Measurements from ENCODE around the gene FAM234A.
"Not testable (repeated sequence)": the region's sequence is repeated elsewhere in the genome, so short reads cannot be mapped to it uniquely, and the experiment has no call there.

Gene FAM234A, protein sequence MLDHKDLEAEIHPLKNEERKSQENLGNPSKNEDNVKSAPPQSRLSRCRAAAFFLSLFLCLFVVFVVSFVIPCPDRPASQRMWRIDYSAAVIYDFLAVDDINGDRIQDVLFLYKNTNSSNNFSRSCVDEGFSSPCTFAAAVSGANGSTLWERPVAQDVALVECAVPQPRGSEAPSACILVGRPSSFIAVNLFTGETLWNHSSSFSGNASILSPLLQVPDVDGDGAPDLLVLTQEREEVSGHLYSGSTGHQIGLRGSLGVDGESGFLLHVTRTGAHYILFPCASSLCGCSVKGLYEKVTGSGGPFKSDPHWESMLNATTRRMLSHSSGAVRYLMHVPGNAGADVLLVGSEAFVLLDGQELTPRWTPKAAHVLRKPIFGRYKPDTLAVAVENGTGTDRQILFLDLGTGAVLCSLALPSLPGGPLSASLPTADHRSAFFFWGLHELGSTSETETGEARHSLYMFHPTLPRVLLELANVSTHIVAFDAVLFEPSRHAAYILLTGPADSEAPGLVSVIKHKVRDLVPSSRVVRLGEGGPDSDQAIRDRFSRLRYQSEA
- total RNA-seq = 12.2 to 19.4 reads per million in 2 donors

DNA sequence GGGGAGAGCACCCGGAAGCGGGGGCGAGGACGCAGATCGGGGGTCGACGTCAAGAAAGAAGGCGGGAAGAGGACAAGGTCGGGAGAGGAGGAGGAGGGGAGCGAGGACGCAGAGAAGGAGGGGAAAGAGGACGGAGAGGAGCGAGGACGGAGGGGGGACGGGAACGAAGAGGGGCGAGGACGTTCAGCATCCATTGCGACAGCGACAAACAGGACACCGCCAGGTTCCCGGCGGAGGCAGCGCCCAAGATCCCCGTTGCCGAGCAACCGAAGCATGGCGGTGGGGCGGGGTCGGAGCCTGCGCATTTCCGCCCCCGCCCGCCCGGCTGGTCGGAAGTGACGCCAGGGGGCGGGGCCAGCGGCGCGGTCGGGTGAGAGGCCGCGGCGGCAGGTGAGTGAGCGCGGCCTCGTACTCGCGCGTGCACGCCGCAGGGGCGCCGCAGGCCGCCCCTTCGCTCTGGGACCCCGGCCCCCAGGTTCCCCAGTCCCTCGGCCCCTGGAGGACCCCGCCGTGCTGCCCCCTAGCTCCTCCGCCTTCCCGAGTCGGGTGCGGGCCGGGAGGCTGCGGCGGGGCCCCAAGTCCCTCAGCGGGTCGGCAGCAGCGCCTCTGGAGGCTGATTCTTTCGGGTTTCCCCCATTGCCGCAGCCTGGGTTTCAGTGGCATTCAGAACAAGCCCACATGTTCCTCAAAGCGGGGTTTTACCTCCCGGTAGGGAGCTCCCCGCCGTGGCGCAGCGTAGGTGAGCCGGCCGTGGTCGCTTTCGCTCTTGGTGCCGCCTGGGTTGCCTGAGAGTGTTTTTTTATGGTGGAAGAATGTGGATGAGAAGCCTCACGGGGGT is at the start of gene FAM234A:
TSS of gene FAM234A (plus strand) at position 354 of the 838 bp plus-strand sequence. CDS start 19,593 bp downstream, outside the sequence.
- DNase-seq = peak; percentile 87 to 95 (median 93)

DNA sequence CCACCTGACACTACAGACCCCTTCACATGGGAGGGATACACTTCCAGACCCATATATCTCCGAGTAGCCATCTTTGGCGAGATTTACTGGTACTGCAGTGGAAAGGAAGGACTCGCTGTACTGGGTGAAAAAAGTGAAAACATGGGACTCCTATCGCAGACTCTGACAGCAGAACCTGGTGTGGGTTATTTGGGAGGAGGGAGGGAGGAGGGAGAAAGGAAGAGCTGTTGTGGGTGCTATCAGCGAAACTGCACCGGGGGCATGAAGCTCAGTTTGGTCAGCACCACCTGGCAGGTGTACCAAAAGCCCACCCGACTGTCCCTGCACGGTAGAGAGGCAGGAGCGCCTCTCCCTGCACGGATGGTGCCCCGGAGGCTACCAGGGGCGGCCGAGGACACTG is 49.4 kb upstream of the FAM234A start:
- no peak for DNase-seq

DNA sequence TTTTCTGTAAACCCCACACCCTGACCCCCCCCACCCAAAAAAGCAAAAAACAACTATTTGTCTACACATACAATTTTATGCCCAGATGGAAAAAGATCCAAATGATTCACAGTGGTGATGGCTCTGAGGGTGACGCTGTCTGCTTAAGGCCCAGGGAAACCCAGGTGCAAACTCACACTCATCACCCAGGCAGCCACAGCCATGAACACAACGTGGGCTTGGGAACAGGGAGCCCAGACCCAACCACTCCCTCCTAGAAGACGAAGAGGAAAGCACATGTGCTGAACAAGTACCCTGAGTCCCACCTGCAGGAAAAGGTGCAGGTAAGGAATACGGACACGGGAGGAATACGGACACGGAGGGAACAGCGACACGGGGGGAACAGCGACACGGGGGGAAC is 48.9 kb upstream of the FAM234A start:
- no peak for DNase-seq

DNA sequence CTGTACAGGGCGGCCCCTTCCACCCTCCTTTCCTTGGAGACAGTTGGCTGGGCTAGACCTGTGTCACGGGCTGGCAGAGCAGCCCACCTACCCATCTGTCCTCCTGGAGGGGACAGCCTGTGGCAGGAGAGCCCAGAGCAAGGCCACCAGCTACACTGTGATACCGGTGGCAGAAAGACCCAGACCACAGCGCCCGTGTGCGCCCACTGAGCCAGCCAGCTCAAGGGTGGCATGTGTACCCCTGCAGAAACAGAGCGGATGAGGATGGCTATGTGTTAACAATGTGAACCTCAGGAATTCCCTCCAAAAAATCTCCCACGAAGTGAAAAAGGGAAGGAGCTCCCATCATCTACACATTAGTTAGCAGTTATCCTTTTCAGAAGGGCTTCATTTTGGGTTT is 47.3 kb upstream of the FAM234A start:
- DNase-seq = no peak

- DNase-seq = peak in 1 of 5 experiments; percentile 51
Measured at GRCh38 chr16:188674-189073, 45.9 kb upstream of the FAM234A start.

DNA sequence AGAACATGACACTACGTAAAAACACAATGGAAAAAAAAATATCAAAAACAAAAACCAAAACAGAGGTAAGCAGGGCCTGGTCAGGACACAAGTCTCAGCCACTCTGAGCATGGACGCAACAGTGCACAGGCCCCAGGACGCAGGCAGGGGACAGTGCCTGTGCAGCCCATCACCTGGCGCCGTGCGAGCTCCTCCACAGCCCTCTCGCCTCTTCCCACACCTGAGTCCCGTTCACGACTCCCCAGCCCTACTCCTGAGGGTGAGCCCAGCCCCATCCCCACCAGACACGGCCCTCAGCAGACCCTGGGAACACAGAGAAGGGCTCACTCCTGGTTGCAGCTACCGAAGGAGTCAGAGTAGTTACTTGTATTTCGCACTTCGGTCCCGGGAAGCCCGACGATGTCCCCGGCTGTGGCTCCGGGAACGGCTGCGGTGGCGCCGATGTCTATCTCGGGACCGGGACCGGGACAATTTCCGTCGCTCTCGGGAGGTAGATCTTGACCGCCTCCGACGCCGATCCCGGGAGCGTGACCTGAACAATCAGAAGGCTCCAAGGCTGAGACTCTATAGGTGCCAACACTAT is 44.9 kb upstream of the FAM234A start:
- DNase-seq = no peak

- DNase-seq = no peak
Measured at GRCh38 chr16:191831-192230, 42.8 kb upstream of the FAM234A start.

- DNase-seq = no peak
Measured at GRCh38 chr16:192686-193085, 41.9 kb upstream of the FAM234A start.

DNA sequence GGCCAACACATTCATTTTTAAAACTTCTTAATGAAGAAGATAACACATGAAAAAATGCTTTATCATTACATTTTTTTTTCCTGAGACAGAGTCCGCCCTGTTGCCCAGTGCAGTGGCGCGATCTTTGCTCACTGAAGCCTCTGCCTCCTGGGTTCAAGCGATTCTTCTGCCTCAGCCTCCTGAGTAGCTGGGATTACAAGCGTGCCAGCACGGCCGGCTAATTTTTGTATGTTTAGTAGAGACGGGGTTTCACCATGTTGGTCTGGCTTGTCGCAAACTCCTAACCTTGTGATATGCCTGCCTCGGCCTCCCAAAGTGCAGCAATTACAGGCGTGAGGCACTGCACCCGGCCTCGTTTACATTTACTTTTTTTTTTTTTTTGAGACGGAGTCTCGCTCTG is 41.2 kb upstream of the FAM234A start:
- no peak for DNase-seq

- DNase-seq = no peak
Measured at GRCh38 chr16:194516-194915, 40.1 kb upstream of the FAM234A start.

- no peak for DNase-seq
Measured at GRCh38 chr16:200388-200787, 34.2 kb upstream of the FAM234A start.

DNA sequence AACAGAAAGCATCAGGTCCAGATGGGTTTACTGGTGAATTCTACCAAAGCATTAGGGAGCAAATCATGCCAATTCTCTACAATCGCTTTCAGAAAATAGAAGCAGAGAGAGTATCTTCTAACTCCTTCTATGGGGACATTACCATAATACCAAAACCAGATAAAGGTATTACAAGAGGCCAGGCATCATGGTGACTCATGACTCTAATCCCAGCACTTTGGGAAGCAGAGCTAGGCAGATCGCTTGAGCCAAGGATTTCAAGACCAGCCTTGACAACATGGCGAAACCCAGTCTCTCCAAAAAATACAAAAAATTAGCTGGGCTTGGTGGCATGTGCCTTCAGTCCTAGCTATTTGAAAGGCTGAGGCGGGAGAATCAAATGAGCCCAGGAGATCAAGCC is 31.4 kb upstream of the FAM234A start:
- no peak for DNase-seq

DNA sequence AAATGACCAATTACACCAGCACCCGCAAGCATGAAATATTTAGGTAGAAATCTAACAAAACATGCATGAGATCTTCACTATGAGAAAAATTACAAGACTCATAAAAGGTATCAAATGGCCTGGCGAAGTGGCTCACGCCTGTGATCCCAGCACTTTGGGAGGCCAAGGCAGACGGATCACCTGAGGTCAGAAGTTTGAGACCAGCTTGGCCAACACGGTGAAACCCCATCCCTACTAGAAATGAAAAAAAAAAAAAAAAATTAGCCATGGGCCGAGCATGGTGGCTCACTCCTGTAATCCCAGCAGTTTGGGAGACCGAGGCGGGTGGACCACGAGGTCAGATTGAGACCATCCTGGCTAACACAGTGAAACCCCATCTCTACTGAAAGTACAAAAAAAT is 30.6 kb upstream of the FAM234A start:
- DNase-seq = not testable (repeated sequence)

- not testable (repeated sequence) for DNase-seq
Measured at GRCh38 chr16:209359-209758, 25.3 kb upstream of the FAM234A start.

- DNase-seq = not testable (repeated sequence)
Measured at GRCh38 chr16:211631-212180, 22.9 kb upstream of the FAM234A start.

DNA sequence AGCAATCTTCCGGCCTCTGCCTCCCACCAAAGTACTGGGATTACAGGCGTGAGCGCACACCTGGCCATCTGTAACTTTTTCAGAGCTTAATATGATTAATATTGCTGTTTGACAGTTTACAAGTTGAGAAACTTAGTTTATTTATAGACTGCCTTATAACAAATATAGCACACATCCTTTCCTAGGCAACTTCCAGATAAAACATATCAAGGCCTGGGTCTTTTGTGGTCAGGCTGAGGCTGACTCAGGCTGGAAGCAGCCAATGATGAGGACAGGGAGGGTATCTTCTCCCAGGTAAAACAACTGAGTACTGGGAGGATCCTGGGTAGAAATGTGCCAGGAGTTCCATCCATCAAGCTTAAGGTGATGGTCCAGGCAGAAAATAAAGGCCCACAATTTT is 21.6 kb upstream of the FAM234A start:
- DNase-seq = no peak

- no peak for DNase-seq
Measured at GRCh38 chr16:220021-220420, 14.6 kb upstream of the FAM234A start.

GRCh38 chr16:228151-228851 is 6.3 kb upstream of the FAM234A start:
- DNase-seq = peak in 1 of 5 experiments; percentile 80

- peak; percentile 71 to 91 (median 81) for DNase-seq
Measured at GRCh38 chr16:228852-229730, 5.5 kb upstream of the FAM234A start, which contains the start of gene LUC7L. Gene LUC7L, minus strand, starts transcription at chr16:229449. Its CDS starts 110 bp downstream, at chr16:229339.

DNA sequence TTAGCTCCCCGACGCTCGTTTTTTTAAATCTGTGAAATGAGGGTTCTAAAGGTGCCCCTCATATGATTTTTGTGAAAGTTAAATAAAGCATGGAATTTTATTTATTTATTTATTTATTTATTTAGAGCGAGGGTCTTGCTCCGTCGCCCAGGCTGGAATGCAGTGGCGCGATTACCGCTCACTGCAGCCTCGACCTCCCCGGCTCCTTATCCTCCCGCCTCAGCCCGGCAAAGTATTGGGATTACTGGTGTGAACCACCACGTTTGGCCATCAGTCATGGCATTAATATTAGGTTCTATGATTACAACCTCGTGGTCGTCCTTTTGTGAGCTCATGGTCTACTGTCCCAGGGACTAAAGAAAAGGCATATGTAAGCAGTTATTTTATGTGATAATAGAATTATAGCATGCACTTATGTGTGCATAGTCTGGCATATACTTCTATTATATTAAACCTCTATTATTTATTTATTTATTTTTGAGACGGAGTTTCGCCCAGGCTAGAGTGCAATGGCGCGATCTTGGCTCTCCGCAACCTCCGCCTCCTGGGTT is 4.8 kb upstream of the FAM234A start:
- DNase-seq = no peak

DNA sequence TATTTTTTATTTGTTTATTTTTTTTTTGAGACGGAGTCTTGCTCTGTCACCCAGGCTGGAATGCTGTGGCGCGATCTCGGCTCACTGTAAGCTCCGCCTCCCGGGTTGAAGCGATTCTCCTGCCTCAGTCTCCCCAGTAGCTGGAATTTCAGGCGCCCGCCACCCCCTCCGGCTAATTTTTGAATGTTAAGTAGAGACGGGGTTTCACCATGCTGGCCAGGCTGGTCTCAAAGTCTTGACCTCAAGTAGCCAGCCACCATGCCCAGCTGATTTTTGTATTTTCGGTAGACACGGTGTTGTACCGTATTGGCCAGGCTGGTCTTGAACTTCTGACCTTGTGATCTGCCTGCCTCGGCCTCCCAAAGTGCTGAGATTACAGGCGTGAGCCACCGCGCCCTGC is 4.3 kb upstream of the FAM234A start:
- not testable (repeated sequence) for DNase-seq

Data from T-helper 2 cell (primary cell).